IMR-90 (cell line): Measurements from ENCODE around the gene TENM3. TPM values are rescaled to one million over a fixed set of nuclear protein-coding genes. Genes with fewer than 3 reads are reported as not detected.

Source experiments
- ATAC-seq: fragments of 200-7000 bp; cut with Tn5 transposase; 2 replicates; pipeline ENCODE4 v1.9.1; 2020; ENCODE audit warnings: low read depth, mild to moderate bottlenecking, moderate library complexity
- BruUV-seq: library from RNA; stranded (reverse); fragments of 400-500 nt; replicated peaks from 2 replicates; lab custom pipeline; 2021; lab: Mats Ljungman, UMichigan
- CTCF ChIA-PET: fragments of 300-600 bp; formaldehyde crosslinking; extraction: SDS; loops from one replicate; lab custom pipeline; 2021; ENCODE audit warnings: antibody characterized with exemption; lab: Yijun Ruan, JAX
- POLR2A ChIA-PET: fragments of 300-600 bp; sonication (Branson Sonifier 250); formaldehyde crosslinking; loops from one replicate; lab custom pipeline; 2022; ENCODE audit warnings: antibody characterized with exemption; ENCODE audit not compliant: unreplicated experiment; lab: Charles Lee
- DNase-seq: peaks from one replicate; pipeline ENCODE4 v3.0.0; 2013
- H2AFZ ChIP-seq: replicated peaks from 2 replicates; pipeline ENCODE3; 2013; ENCODE audit warnings: low read length, mild to moderate bottlenecking; ENCODE audit not compliant: poor library complexity
- H2AK5ac ChIP-seq: 2 replicates; pipeline ENCODE4 v1.6.1; 2013; ENCODE audit warnings: low read depth, low read length, inconsistent platforms
- H2AK9ac ChIP-seq: replicated peaks from 2 replicates; pipeline ENCODE3; 2013; ENCODE audit warnings: mild to moderate bottlenecking, low read depth, low read length, moderate library complexity; ENCODE audit not compliant: poor library complexity
- H2BK120ac ChIP-seq: 2 replicates; pipeline ENCODE4 v1.6.1; 2013; ENCODE audit warnings: low read depth, low read length, inconsistent platforms
- H2BK15ac ChIP-seq: 3 replicates; pipeline ENCODE4 v1.6.1; 2013; ENCODE audit warnings: low read depth, low read length, inconsistent platforms
- H2BK20ac ChIP-seq: 2 replicates; pipeline ENCODE4 v1.6.1; 2013; ENCODE audit warnings: low read depth, mild to moderate bottlenecking, inconsistent platforms, low read length, moderate library complexity
- H2BK5ac ChIP-seq: 2 replicates; pipeline ENCODE4 v1.6.1; 2013; ENCODE audit warnings: mild to moderate bottlenecking, low read depth, low read length, inconsistent platforms; ENCODE audit not compliant: poor library complexity, severe bottlenecking
- H3K14ac ChIP-seq: replicated peaks from 2 replicates; pipeline ENCODE4 v1.6.1; 2013; ENCODE audit warnings: low read depth, low read length, inconsistent platforms
- H3K18ac ChIP-seq: 2 replicates; pipeline ENCODE4 v1.6.1; 2013; ENCODE audit warnings: low read depth, low read length, control low read depth
- H3K23ac ChIP-seq: 2 replicates; pipeline ENCODE4 v1.6.1; 2013; ENCODE audit warnings: low read depth, low read length, inconsistent platforms
- H3K27ac ChIP-seq: 2 replicates; pipeline ENCODE4 v1.5.1; 2013; ENCODE audit warnings: mild to moderate bottlenecking, control low read depth, low read length; ENCODE audit not compliant: insufficient read depth
- H3K27me3 ChIP-seq: 2 replicates; pipeline ENCODE4 v1.6.1; 2013; ENCODE audit warnings: low read length; ENCODE audit not compliant: control insufficient read depth, insufficient read depth
- H3K36me3 ChIP-seq: 2 replicates; pipeline ENCODE4 v1.6.1; 2013; ENCODE audit warnings: low read length, mixed read lengths; ENCODE audit not compliant: control insufficient read depth, insufficient read depth
- H3K4ac ChIP-seq: 2 replicates; pipeline ENCODE4 v1.6.1; 2013; ENCODE audit warnings: low read depth, low read length, inconsistent platforms
- H3K4me1 ChIP-seq: 2 replicates; pipeline ENCODE4 v1.6.1; 2013; ENCODE audit warnings: low read length, mixed read lengths; ENCODE audit not compliant: control insufficient read depth, insufficient read depth
- H3K4me2 ChIP-seq: 2 replicates; pipeline ENCODE4 v1.6.1; 2013; ENCODE audit warnings: low read depth, mild to moderate bottlenecking, control low read depth, low read length, moderate library complexity
- H3K4me3 ChIP-seq: 2 replicates; pipeline ENCODE4 v1.5.1; 2013; ENCODE audit warnings: low read depth, mild to moderate bottlenecking, control low read depth, low read length, moderate library complexity; ENCODE audit not compliant: insufficient read depth
- H3K56ac ChIP-seq: 2 replicates; pipeline ENCODE4 v1.6.1; 2013; ENCODE audit warnings: low read length, inconsistent platforms; ENCODE audit not compliant: insufficient read depth; ENCODE audit errors: extremely low read depth
- H3K79me1 ChIP-seq, 2 experiments: 2 replicates each; pipeline ENCODE4 v1.6.1; 2013; ENCODE audit warnings: low read length in 2 of 2, inconsistent platforms in 1 of 2, low read depth in 1 of 2
- H3K9ac ChIP-seq: 2 replicates; pipeline ENCODE4 v1.6.1; 2013; ENCODE audit warnings: low read depth, low read length, control low read depth
- H3K9me1 ChIP-seq: 2 replicates; pipeline ENCODE4 v1.6.1; 2013; ENCODE audit warnings: low read length, inconsistent platforms; ENCODE audit not compliant: insufficient read depth
- H3K9me3 ChIP-seq: 2 replicates; pipeline ENCODE4 v1.6.1; 2013; ENCODE audit warnings: low read length; ENCODE audit not compliant: control insufficient read depth, insufficient read depth
- H4K20me1 ChIP-seq: 2 replicates; pipeline ENCODE4 v1.6.1; 2013; ENCODE audit warnings: low read length, inconsistent platforms; ENCODE audit not compliant: insufficient read depth
- H4K5ac ChIP-seq: 2 replicates; pipeline ENCODE4 v1.6.1; 2013; ENCODE audit warnings: mild to moderate bottlenecking, low read depth, low read length, control low read depth
- H4K8ac ChIP-seq, 2 experiments: 2 replicates each; pipeline ENCODE4 v1.6.1; 2013; ENCODE audit warnings: low read depth in 2 of 2, low read length in 2 of 2, control low read depth in 1 of 2, inconsistent platforms in 1 of 2
- H4K91ac ChIP-seq: 2 replicates; pipeline ENCODE4 v1.6.1; 2013; ENCODE audit warnings: low read depth, low read length, inconsistent platforms; ENCODE audit not compliant: insufficient read depth
- BHLHE40 ChIP-seq: fragments of 150-350 bp; IDR thresholded peaks from 2 replicates; pipeline ENCODE4 v1.6.1; 2016; ENCODE audit warnings: mild to moderate bottlenecking, low read depth, low read length
- CEBPB ChIP-seq: IDR thresholded peaks from 2 replicates; pipeline ENCODE4 v1.6.1; 2012; ENCODE audit warnings: low read depth, low read length, improper control_type of control experiment
- CHD1 ChIP-seq: IDR thresholded peaks from 2 replicates; pipeline ENCODE4 v1.6.1; 2012; ENCODE audit warnings: low read depth, low read length, improper control_type of control experiment
- FOS ChIP-seq: fragments of 150-350 bp; IDR thresholded peaks from 2 replicates; pipeline ENCODE4 v1.6.1; 2016; ENCODE audit warnings: low read depth, low read length
- MAFK ChIP-seq: IDR thresholded peaks from 2 replicates; pipeline ENCODE4 v1.6.1; 2012; ENCODE audit warnings: low read depth, low read length, improper control_type of control experiment
- MAZ ChIP-seq: IDR thresholded peaks from 2 replicates; pipeline ENCODE4 v1.6.1; 2012; ENCODE audit warnings: low read depth, mild to moderate bottlenecking, low read length, improper control_type of control experiment, moderate library complexity, borderline replicate concordance
- MXI1 ChIP-seq: IDR thresholded peaks from 2 replicates; pipeline ENCODE4 v1.6.1; 2012; ENCODE audit warnings: low read depth, mild to moderate bottlenecking, low read length, moderate library complexity, borderline replicate concordance
- NFE2L2 ChIP-seq: fragments of 150-350 bp; IDR thresholded peaks from 2 replicates; pipeline ENCODE4 v1.6.1; 2016; ENCODE audit warnings: low read depth, mild to moderate bottlenecking, low read length
- POLR2A ChIP-seq: IDR thresholded peaks from 2 replicates; pipeline ENCODE4 v1.6.1; 2012; ENCODE audit warnings: mild to moderate bottlenecking, low read depth, low read length
- RAD21 ChIP-seq: IDR thresholded peaks from 2 replicates; pipeline ENCODE4 v1.6.1; 2012; ENCODE audit warnings: low read length, improper control_type of control experiment
- RCOR1 ChIP-seq: IDR thresholded peaks from 2 replicates; pipeline ENCODE4 v1.6.1; 2012; ENCODE audit warnings: mild to moderate bottlenecking, low read length, improper control_type of control experiment; ENCODE audit not compliant: insufficient replicate concordance
- RFX5 ChIP-seq: IDR thresholded peaks from 2 replicates; pipeline ENCODE4 v1.8.0; 2012; ENCODE audit warnings: low read depth, mild to moderate bottlenecking, low read length, moderate library complexity
- SMC3 ChIP-seq: fragments of 150-350 bp; IDR thresholded peaks from 2 replicates; pipeline ENCODE4 v1.6.1; 2016; ENCODE audit warnings: low read depth, mild to moderate bottlenecking, antibody characterized with exemption, low read length, moderate library complexity
- USF2 ChIP-seq: fragments of 150-350 bp; IDR thresholded peaks from 2 replicates; pipeline ENCODE4 v1.6.1; 2017; ENCODE audit warnings: mild to moderate bottlenecking, antibody characterized with exemption, low read length, low read depth
- WGBS, 2 experiments: methylation state at CpG; one replicate each; pipeline versions ENCODE4 v1.1.5 to v1.1.7; 2013; ENCODE audit warnings: missing lambda C conversion rate in 2 of 2; ENCODE audit not compliant: insufficient read length in 1 of 2; ENCODE audit errors: extremely low coverage in 2 of 2; 5-methylcytosine and 5-hydroxymethylcytosine counted together
- dilution Hi-C: fragments of 300-500 bp; cut with HindIII; formaldehyde crosslinking; loops from one replicate; pipeline ENCODE4 v1.14.3; 2018; ENCODE audit warnings: low sequenced_read_pairs; ENCODE audit not compliant: unreplicated experiment
- in situ Hi-C: fragments of 300-500 bp; cut with MboI; formaldehyde crosslinking; loops from 3 replicates; pipeline ENCODE4 v1.14.3; 2019; ENCODE audit warnings: low sequenced_read_pairs, inconsistent platforms, mixed read lengths
- intact Hi-C: fragments of 100-400 bp; cut with micrococcal nuclease; formaldehyde crosslinking; loops from 2 replicates; pipeline ENCODE4 v1.10.0; 2022
- polyA plus RNA-seq, 3 experiments: library from polyadenylated mRNA; depleted of rRNA; stranded (reverse); fragments of >200 nt; gene quantifications; 2 replicates each; pipeline ENCODE4 v1.2.3, GENCODE V29; 2012; ENCODE audit warnings: low replicate concordance in 1 of 3
- total RNA-seq: library from RNA; depleted of rRNA; stranded (reverse); fragments of >200 nt; gene quantifications from 2 replicates; pipeline ENCODE4 v1.2.3, GENCODE V29; 2012
- TF ChIP-seq, protein P1 (sequence below): conservative IDR thresholded peaks from 2 replicates; pipeline ENCODE4 v1.5.1; 2012; ENCODE audit warnings: mild to moderate bottlenecking, low read depth, low read length, improper control_type of control experiment
- TF ChIP-seq, protein P2 (sequence below): fragments of 150-350 bp; IDR thresholded peaks from 2 replicates; pipeline ENCODE4 v1.6.1; 2016; ENCODE audit warnings: low read depth, mild to moderate bottlenecking, low read length, moderate library complexity, borderline replicate concordance

Gene TENM3
- total and polyA plus RNA-seq, 2 of the 4 experiments (the other 2 are of a cell fraction): 29.9 to 173 TPM

GRCh38 chr4:182348779-182349326 lies 105.7 kb downstream of the TENM3 start:
- no peak for DNase-seq
- Histone ChIP-seq H3K14ac (no peak overlapping the region), H2BK15ac (no peak overlapping the region), H3K36me3 (no peaks in the 10 kb centered on the region), H3K56ac (no peak overlapping the region), H2BK5ac (no peak overlapping the region), H2BK120ac (no peak overlapping the region), H4K91ac (no peak overlapping the region), H4K5ac (no peak overlapping the region), H3K79me1 (no peaks in the 10 kb centered on the region), H3K4me3 (no peak overlapping the region), H3K27me3 (no peaks in the 10 kb centered on the region), H4K8ac (no peak overlapping the region), H3K4me2 (no peak overlapping the region), H3K4me1 (no peaks in the 10 kb centered on the region), H3K23ac (no peak overlapping the region), H3K18ac (no peak overlapping the region), H2BK20ac (no peak overlapping the region), H4K20me1 (no peaks in the 10 kb centered on the region), H3K27ac (no peak overlapping the region), H3K9me1 (no peaks in the 10 kb centered on the region; the same call in 1 of the 2 replicates), H3K4ac (no peak overlapping the region), H3K9ac (no peak overlapping the region), H2AK9ac (no peak overlapping the region), H3K9me3 (no peaks in the 10 kb centered on the region), H2AFZ (no peak overlapping the region), H2AK5ac (no peak overlapping the region)
- no CpG with 5 or more reads among the region's 5 CpGs for WGBS, 2 experiments
- TF ChIP-seq MXI1 (no peak), POLR2A (no peak), CHD1 (no peak), BHLHE40 (no peak), MAFK (no peak), NFE2L2 (no peak), RAD21 (no peak), SMC3 (no peak), RCOR1 (no peak), USF2 (no peak), FOS (no peak), MAZ (no peak), CEBPB (no peak), RFX5 (no peak)
- TF ChIP-seq, protein P1, sequence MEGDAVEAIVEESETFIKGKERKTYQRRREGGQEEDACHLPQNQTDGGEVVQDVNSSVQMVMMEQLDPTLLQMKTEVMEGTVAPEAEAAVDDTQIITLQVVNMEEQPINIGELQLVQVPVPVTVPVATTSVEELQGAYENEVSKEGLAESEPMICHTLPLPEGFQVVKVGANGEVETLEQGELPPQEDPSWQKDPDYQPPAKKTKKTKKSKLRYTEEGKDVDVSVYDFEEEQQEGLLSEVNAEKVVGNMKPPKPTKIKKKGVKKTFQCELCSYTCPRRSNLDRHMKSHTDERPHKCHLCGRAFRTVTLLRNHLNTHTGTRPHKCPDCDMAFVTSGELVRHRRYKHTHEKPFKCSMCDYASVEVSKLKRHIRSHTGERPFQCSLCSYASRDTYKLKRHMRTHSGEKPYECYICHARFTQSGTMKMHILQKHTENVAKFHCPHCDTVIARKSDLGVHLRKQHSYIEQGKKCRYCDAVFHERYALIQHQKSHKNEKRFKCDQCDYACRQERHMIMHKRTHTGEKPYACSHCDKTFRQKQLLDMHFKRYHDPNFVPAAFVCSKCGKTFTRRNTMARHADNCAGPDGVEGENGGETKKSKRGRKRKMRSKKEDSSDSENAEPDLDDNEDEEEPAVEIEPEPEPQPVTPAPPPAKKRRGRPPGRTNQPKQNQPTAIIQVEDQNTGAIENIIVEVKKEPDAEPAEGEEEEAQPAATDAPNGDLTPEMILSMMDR: no peak
- TF ChIP-seq, protein P2, sequence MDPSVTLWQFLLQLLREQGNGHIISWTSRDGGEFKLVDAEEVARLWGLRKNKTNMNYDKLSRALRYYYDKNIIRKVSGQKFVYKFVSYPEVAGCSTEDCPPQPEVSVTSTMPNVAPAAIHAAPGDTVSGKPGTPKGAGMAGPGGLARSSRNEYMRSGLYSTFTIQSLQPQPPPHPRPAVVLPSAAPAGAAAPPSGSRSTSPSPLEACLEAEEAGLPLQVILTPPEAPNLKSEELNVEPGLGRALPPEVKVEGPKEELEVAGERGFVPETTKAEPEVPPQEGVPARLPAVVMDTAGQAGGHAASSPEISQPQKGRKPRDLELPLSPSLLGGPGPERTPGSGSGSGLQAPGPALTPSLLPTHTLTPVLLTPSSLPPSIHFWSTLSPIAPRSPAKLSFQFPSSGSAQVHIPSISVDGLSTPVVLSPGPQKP: no peak
- in situ Hi-C loops: no loop called here
- ChIA-PET POLR2A (no interaction called here), CTCF (no interaction called here)
- ATAC-seq: no peak
- dilution Hi-C loops: no loop called here
- intact Hi-C loops: no loop called here
- no TSS peak for BruUV-seq
